Colonic mucosa (tissue), 4 donors: ENCODE data around the gene SAE1. TPM values are rescaled to one million over a fixed set of nuclear protein-coding genes. Genes with fewer than 3 reads are reported as not detected.
A peak's percentile ranks its signal among the peaks of the same experiment; 100 is the strongest.

Source experiments
- DNase-seq: peaks from one replicate; pipeline ENCODE4 v3.0.0-alpha.2; 2020
- H3K27ac ChIP-seq: fragments of 200-600 bp; one replicate; pipeline ENCODE4 v1.8.0; 2021
- H3K27me3 ChIP-seq: fragments of 200-600 bp; one replicate; pipeline ENCODE4 v1.8.0; 2021
- H3K36me3 ChIP-seq: fragments of 200-600 bp; one replicate; pipeline ENCODE4 v1.8.0; 2021
- H3K4me1 ChIP-seq: fragments of 200-600 bp; one replicate; pipeline ENCODE4 v1.8.0; 2021; ENCODE audit warnings: mild to moderate bottlenecking
- H3K4me3 ChIP-seq: fragments of 200-600 bp; one replicate; pipeline ENCODE4 v1.8.0; 2021
- H3K9ac ChIP-seq, 2 donors: one replicate each; pipeline ENCODE4 v1.7.0; 2013; ENCODE audit warnings: control low read depth in 2 of 2, low read depth in 2 of 2, low read length in 2 of 2
- H3K9me3 ChIP-seq: fragments of 200-600 bp; one replicate; pipeline ENCODE4 v1.8.0; 2021
- CTCF ChIP-seq: fragments of 200-600 bp; IDR thresholded peaks from one replicate; pipeline ENCODE4 v1.8.0; 2022; ENCODE audit warnings: antibody characterized with exemption, mild to moderate bottlenecking
- intact Hi-C: fragments of 100-400 bp; cut with DNase I; formaldehyde crosslinking; loops from one replicate; pipeline ENCODE4 v1.14.1; 2022
- total RNA-seq, 2 donors: library from RNA; stranded (reverse); fragmentation: NEBNext Ultra II Directional in 1 of 2; extraction: Animal tissue kit (Norgen Biotek cat#: 25700) in 1 of 2; gene quantifications; one replicate each; pipeline ENCODE4 v1.2.1, GENCODE V29; 2021
- donor health status: healthy.
- donor health status: DM: no; HTN: no; CAD: no.
- donor health status: DM: no; HTN: no; CAD: no.

SAE1 gene
- total RNA-seq, 2 donors from 2014 or later, result 64.5 to 92.0 TPM

GRCh38 chr19:47186446-47187334 is 56.1 kb downstream of the SAE1 start:
- no peaks in the 10 kb centered on the region for H3K27me3 ChIP-seq
- H3K4me1 ChIP-seq, result peaks cover 18% of the 10 kb centered on the region
- no peaks in the 10 kb centered on the region for H3K9me3 ChIP-seq
- no peak overlapping the region for H3K4me3 ChIP-seq
- no peak for TF ChIP-seq CTCF
- intact Hi-C loops, result no loop called here
- no peak for DNase-seq
- peak overlapping the region in 1 of 2 donors; percentile 68 for H3K9ac ChIP-seq
- no peaks in the 10 kb centered on the region for H3K36me3 ChIP-seq
- peak overlapping the region; percentile 86 for H3K27ac ChIP-seq

GRCh38 chr19:47187335-47187655 is 56.7 kb downstream of the SAE1 start:
- Histone ChIP-seq H3K27ac (peak overlapping the region; percentile 86), H3K9ac (peak overlapping the region in 1 of 2 donors; percentile 68), H3K9me3 (no peaks in the 10 kb centered on the region), H3K27me3 (no peaks in the 10 kb centered on the region), H3K36me3 (no peaks in the 10 kb centered on the region), H3K4me1 (peaks cover 18% of the 10 kb centered on the region), H3K4me3 (no peak overlapping the region)
- no peak for DNase-seq
- no peak for TF ChIP-seq CTCF
- intact Hi-C loops, result no loop called here

DNA sequence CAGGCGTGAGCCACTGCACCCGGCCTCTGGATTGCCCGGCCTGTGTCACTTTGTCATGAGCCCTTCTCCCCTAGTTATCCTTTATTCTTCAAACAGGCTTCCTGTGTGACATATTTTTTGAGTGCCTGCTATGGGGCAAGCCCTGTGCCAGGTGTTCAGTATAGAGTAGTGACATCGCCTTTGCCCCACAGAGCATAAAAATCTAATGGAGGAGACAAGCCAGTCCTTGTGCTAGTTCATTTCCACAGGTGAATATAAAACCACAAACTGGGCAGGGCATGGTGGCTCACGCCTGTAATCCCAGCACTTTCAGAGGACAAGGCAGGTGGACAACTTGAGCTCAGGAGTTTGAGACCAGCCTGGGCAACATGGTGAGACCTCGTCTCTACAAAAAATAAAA is 57.2 kb downstream of the SAE1 start:
- H3K9ac ChIP-seq, result peak overlapping the region in 1 of 2 donors; percentile 68
- no peaks in the 10 kb centered on the region for H3K27me3 ChIP-seq
- intact Hi-C loops, result no loop called here
- H3K9me3 ChIP-seq, result no peaks in the 10 kb centered on the region
- no peak overlapping the region for H3K4me3 ChIP-seq
- TF ChIP-seq CTCF, result no peak
- peaks cover 18% of the 10 kb centered on the region for H3K4me1 ChIP-seq
- no peaks in the 10 kb centered on the region for H3K36me3 ChIP-seq
- peak overlapping the region; percentile 86 for H3K27ac ChIP-seq
- DNase-seq, result peak; percentile 75

DNA sequence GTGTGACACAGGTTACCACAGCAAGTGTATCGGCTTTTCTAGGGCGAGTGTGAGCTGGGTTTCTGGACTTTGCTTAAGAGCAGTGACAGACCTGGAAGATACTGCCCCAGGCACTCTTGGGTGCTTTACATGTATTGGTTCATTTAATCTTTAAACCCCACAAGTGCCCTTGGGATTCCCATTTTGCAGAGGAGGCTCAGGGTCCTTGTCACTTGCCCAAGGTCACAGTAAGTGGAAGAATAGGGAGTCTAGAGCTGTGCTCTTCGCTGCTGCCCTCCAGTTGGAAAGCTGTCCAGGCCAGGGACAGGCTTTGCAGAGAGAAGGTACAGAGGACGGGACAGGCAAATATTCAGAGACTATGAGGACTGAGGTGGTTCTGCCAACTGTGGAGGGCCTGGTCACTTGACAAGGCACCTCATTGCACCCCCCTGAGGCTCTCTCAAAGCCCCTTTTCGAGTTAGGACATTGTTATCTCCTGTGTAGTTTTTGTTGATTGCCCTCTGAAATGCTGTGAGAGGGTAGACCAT is 57.9 kb downstream of the SAE1 start:
- no peak for TF ChIP-seq CTCF
- intact Hi-C loops, result no loop called here
- no peaks in the 10 kb centered on the region for H3K36me3 ChIP-seq
- H3K27ac ChIP-seq, result peak overlapping the region; percentile 86
- H3K9ac ChIP-seq, result peak overlapping the region; percentile 33 to 68
- peak; percentile 27 for DNase-seq
- H3K4me1 ChIP-seq, result peaks cover 18% of the 10 kb centered on the region
- no peak overlapping the region for H3K4me3 ChIP-seq
- H3K9me3 ChIP-seq, result no peaks in the 10 kb centered on the region
- H3K27me3 ChIP-seq, result no peaks in the 10 kb centered on the region

DNA sequence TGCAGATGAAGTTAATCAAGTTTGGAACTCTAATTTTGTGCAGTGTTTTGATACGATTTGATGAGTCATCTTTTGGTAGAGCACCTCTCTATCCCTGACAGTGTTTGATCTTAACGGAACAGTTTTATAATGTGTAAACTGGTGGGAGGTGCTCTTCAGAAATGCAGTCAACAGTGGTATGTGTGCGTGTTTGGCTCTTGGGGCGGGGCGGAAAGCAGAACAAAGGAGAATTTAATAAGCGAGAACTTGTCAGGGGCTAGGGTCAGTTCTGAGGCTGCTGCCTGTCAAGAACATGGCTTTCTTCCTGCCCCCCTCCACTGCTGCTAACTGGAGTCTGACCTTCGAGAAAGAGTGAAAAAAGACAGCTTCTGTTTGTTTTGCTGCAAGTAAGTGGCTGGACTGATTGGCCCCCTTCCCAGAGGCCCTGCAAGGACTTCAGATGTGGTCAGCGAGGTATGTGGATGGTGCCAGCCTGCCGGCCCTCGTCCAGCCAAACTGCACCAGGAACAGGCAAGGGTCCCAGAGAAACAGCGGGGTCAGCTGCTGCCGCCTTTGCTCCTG is 59.6 kb downstream of the SAE1 start:
- intact Hi-C loops, result no loop called here
- peak overlapping the region; percentile 65 to 84 for H3K9ac ChIP-seq
- H3K4me3 ChIP-seq, result no peak overlapping the region
- DNase-seq, result peak; percentile 76
- no peak for TF ChIP-seq CTCF
- H3K4me1 ChIP-seq, result peaks cover 18% of the 10 kb centered on the region
- no peaks in the 10 kb centered on the region for H3K36me3 ChIP-seq
- no peaks in the 10 kb centered on the region for H3K9me3 ChIP-seq
- no peaks in the 10 kb centered on the region for H3K27me3 ChIP-seq
- H3K27ac ChIP-seq, result peak overlapping the region; percentile 86
